GM18868 (cell line): ENCODE data around the gene TOP3B.

Source experiments
- ATAC-seq: cut with Tn5 transposase; IDR thresholded peaks from one replicate; pipeline ENCODE4 v1.9.1; 2021; ENCODE audit warnings: mild to moderate bottlenecking, moderate library complexity; ENCODE audit not compliant: unreplicated experiment

Gene TOP3B

GRCh38 chr22:21963286-21963685 lies 19.3 kb downstream of the TOP3B start:
- no peak for ATAC-seq

GRCh38 chr22:21962655-21962949 lies 20.0 kb downstream of the TOP3B start:
- ATAC-seq, result no peak

GRCh38 chr22:21961886-21962654 lies 20.5 kb downstream of the TOP3B start:
- no peak for ATAC-seq

- no peak for ATAC-seq
Observed at GRCh38 chr22:21961127-21961867, 21.3 kb downstream of the TOP3B start.

GRCh38 chr22:21960200-21961126 lies 22.1 kb downstream of the TOP3B start:
- ATAC-seq, result no peak

GRCh38 chr22:21959274-21960074 lies 23.1 kb downstream of the TOP3B start:
- no peak for ATAC-seq

GRCh38 chr22:21958360-21959273 lies 24.0 kb downstream of the TOP3B start:
- no peak for ATAC-seq

- ATAC-seq, result peak; percentile 62
Observed at GRCh38 chr22:21952586-21953571, 29.7 kb downstream of the TOP3B start, which contains the start of gene PPM1F. Gene PPM1F (minus strand): TSS chr22:21952848. CDS start chr22:21946048, 6,800 bp downstream.

GRCh38 chr22:21951931-21952465 lies 30.6 kb downstream of the TOP3B start:
- ATAC-seq, result no peak

- ATAC-seq, result no peak
Observed at GRCh38 chr22:21951062-21951461, 31.5 kb downstream of the TOP3B start.

- no peak for ATAC-seq
Observed at GRCh38 chr22:21949948-21950347, 32.6 kb downstream of the TOP3B start.

GRCh38 chr22:21949569-21949918 lies 33.0 kb downstream of the TOP3B start:
- ATAC-seq, result no peak

- no peak for ATAC-seq
Observed at GRCh38 chr22:21948824-21949568, 33.6 kb downstream of the TOP3B start.

GRCh38 chr22:21948390-21948789 lies 34.2 kb downstream of the TOP3B start:
- no peak for ATAC-seq

GRCh38 chr22:21947040-21948014 lies 35.3 kb downstream of the TOP3B start:
- ATAC-seq, result no peak

- no peak for ATAC-seq
Observed at GRCh38 chr22:21946262-21946925, 36.2 kb downstream of the TOP3B start.
